Measurements from ENCODE around the gene PCBP3. TPM values are rescaled to one million over a fixed set of nuclear protein-coding genes. Genes with fewer than 3 reads are reported as not detected.
A peak's percentile ranks its signal among the peaks of the same experiment; 100 is the strongest.

PCBP3 gene
- polyA plus RNA-seq, 1 donor from 2014 or later, result 1.4 TPM

GRCh38 chr21:45859041-45859761 lies 215.7 kb downstream of the PCBP3 start:
- Mint-ChIP-seq H3K4me1 (peaks cover 0 to 5% (median 3%) of the 10 kb centered on the region in 3 donors), H3K4me3 (no peak overlapping the region), H3K27ac (no peak overlapping the region), H3K27me3 (peaks cover 5% of the 10 kb centered on the region), H3K36me3 (no peaks in the 10 kb centered on the region), H3K9me3 (no peaks in the 10 kb centered on the region)

GRCh38 chr21:45859762-45860357 lies 216.3 kb downstream of the PCBP3 start:
- Mint-ChIP-seq H3K27ac (no peak overlapping the region), H3K36me3 (no peaks in the 10 kb centered on the region), H3K4me3 (no peak overlapping the region), H3K4me1 (peaks cover 0 to 5% (median 3%) of the 10 kb centered on the region in 3 donors), H3K27me3 (no peaks in the 10 kb centered on the region), H3K9me3 (no peaks in the 10 kb centered on the region)

GRCh38 chr21:45860493-45861155 lies 217.1 kb downstream of the PCBP3 start:
- H3K4me3 Mint-ChIP-seq, result no peak overlapping the region

GRCh38 chr21:45861156-45861870 lies 217.8 kb downstream of the PCBP3 start:
- H3K27ac Mint-ChIP-seq, result no peak overlapping the region
- no peak overlapping the region for H3K4me3 Mint-ChIP-seq
- no peaks in the 10 kb centered on the region for H3K27me3 Mint-ChIP-seq
- no peaks in the 10 kb centered on the region for H3K9me3 Mint-ChIP-seq
- peaks cover 0 to 5% (median 3%) of the 10 kb centered on the region in 3 donors for H3K4me1 Mint-ChIP-seq
- H3K36me3 Mint-ChIP-seq, result no peaks in the 10 kb centered on the region

More at GRCh38 chr21:45860493-45861155, 217.1 kb downstream of the PCBP3 start:
- Mint-ChIP-seq H3K36me3 (no peaks in the 10 kb centered on the region), H3K27ac (no peak overlapping the region), H3K27me3 (no peaks in the 10 kb centered on the region), H3K9me3 (no peaks in the 10 kb centered on the region), H3K4me1 (peaks cover 0 to 5% (median 3%) of the 10 kb centered on the region in 3 donors)

GRCh38 chr21:45862543-45863207 lies 219.2 kb downstream of the PCBP3 start:
- Mint-ChIP-seq H3K9me3 (no peaks in the 10 kb centered on the region), H3K36me3 (no peaks in the 10 kb centered on the region), H3K4me1 (peaks cover 0 to 5% (median 3%) of the 10 kb centered on the region in 3 donors), H3K27ac (no peak overlapping the region), H3K4me3 (no peak overlapping the region), H3K27me3 (no peaks in the 10 kb centered on the region)

- Mint-ChIP-seq H3K4me1 (peaks cover 0 to 4% (median 3%) of the 10 kb centered on the region in 3 donors), H3K4me3 (no peak overlapping the region), H3K9me3 (no peaks in the 10 kb centered on the region), H3K36me3 (no peaks in the 10 kb centered on the region), H3K27me3 (no peaks in the 10 kb centered on the region), H3K27ac (no peak overlapping the region)
Measured at GRCh38 chr21:45863267-45863666, 219.7 kb downstream of the PCBP3 start.

- Mint-ChIP-seq H3K9me3 (no peaks in the 10 kb centered on the region), H3K36me3 (no peaks in the 10 kb centered on the region), H3K4me3 (peak overlapping the region in 1 of 4 donors; percentile 39), H3K4me1 (peaks cover 0 to 4% (median 3%) of the 10 kb centered on the region in 3 donors), H3K27me3 (no peaks in the 10 kb centered on the region), H3K27ac (no peak overlapping the region)
Measured at GRCh38 chr21:45863751-45864150, 220.2 kb downstream of the PCBP3 start.

- peaks cover 0 to 4% (median 3%) of the 10 kb centered on the region in 3 donors for H3K4me1 Mint-ChIP-seq
- H3K27me3 Mint-ChIP-seq, result no peaks in the 10 kb centered on the region
- H3K36me3 Mint-ChIP-seq, result no peaks in the 10 kb centered on the region
- H3K27ac Mint-ChIP-seq, result no peak overlapping the region
- no peak overlapping the region for H3K4me3 Mint-ChIP-seq
- no peaks in the 10 kb centered on the region for H3K9me3 Mint-ChIP-seq
Measured at GRCh38 chr21:45864436-45864835, 220.9 kb downstream of the PCBP3 start.

- no peaks in the 10 kb centered on the region for H3K36me3 Mint-ChIP-seq
- no peaks in the 10 kb centered on the region for H3K9me3 Mint-ChIP-seq
- H3K27me3 Mint-ChIP-seq, result no peaks in the 10 kb centered on the region
- no peak overlapping the region for H3K4me3 Mint-ChIP-seq
- H3K27ac Mint-ChIP-seq, result no peak overlapping the region
- peaks cover 0 to 4% (median 3%) of the 10 kb centered on the region in 3 donors for H3K4me1 Mint-ChIP-seq
Measured at GRCh38 chr21:45865106-45865835, 221.7 kb downstream of the PCBP3 start.

GRCh38 chr21:45866551-45866950 lies 223.0 kb downstream of the PCBP3 start:
- H3K4me1 Mint-ChIP-seq, result peaks cover 0 to 6% (median 3%) of the 10 kb centered on the region in 3 donors
- H3K27ac Mint-ChIP-seq, result no peak overlapping the region
- no peaks in the 10 kb centered on the region for H3K36me3 Mint-ChIP-seq
- no peaks in the 10 kb centered on the region for H3K27me3 Mint-ChIP-seq
- H3K9me3 Mint-ChIP-seq, result no peaks in the 10 kb centered on the region
- H3K4me3 Mint-ChIP-seq, result no peak overlapping the region

- Mint-ChIP-seq H3K27ac (no peak overlapping the region), H3K36me3 (no peaks in the 10 kb centered on the region), H3K4me3 (no peak overlapping the region), H3K4me1 (peaks cover 0 to 6% (median 3%) of the 10 kb centered on the region in 3 donors), H3K9me3 (no peaks in the 10 kb centered on the region), H3K27me3 (no peaks in the 10 kb centered on the region)
Measured at GRCh38 chr21:45867041-45867666, 223.6 kb downstream of the PCBP3 start.

- no peak overlapping the region for H3K27ac Mint-ChIP-seq
Measured at GRCh38 chr21:45867671-45868081, 224.2 kb downstream of the PCBP3 start.

GRCh38 chr21:45868086-45868485 lies 224.6 kb downstream of the PCBP3 start:
- H3K4me3 Mint-ChIP-seq, result no peak overlapping the region
- H3K27ac Mint-ChIP-seq, result no peak overlapping the region
- no peaks in the 10 kb centered on the region for H3K36me3 Mint-ChIP-seq
- H3K9me3 Mint-ChIP-seq, result no peaks in the 10 kb centered on the region
- H3K4me1 Mint-ChIP-seq, result peaks cover 0 to 7% (median 2%) of the 10 kb centered on the region in 3 donors
- H3K27me3 Mint-ChIP-seq, result peaks cover 2% of the 10 kb centered on the region

More at GRCh38 chr21:45867671-45868081, 224.2 kb downstream of the PCBP3 start:
- Mint-ChIP-seq H3K36me3 (no peaks in the 10 kb centered on the region), H3K4me1 (peaks cover 0 to 6% (median 5%) of the 10 kb centered on the region in 3 donors), H3K4me3 (no peak overlapping the region), H3K27me3 (peaks cover 1% of the 10 kb centered on the region), H3K9me3 (no peaks in the 10 kb centered on the region)
